Measurements from ENCODE around the gene TRMT6. TPM values are rescaled to one million over a fixed set of nuclear protein-coding genes. Genes with fewer than 3 reads are reported as not detected.

Gene TRMT6
- total RNA-seq, 1 donor: 5.4 TPM

GRCh38 chr20:5895626-5896025 is 54.7 kb downstream of the TRMT6 start:
- DNase-seq (ENCODE audit: insufficient read length, low spot score, missing footprints): no peak
- Histone ChIP-seq H3K9me3 (ENCODE audit: low read depth, low read length) (no peaks in the 10 kb centered on the region), H3K79me2 (ENCODE audit: insufficient read depth, low read length) (no peaks in the 10 kb centered on the region), H4K20me1 (ENCODE audit: insufficient read depth, low read length) (no peaks in the 10 kb centered on the region), H3K4me3 (ENCODE audit: insufficient read depth, low read length) (no peak overlapping the region), H3K27me3 (ENCODE audit: insufficient read depth, low read length) (no peaks in the 10 kb centered on the region), H3K4me2 (ENCODE audit: insufficient read depth, low read length) (no peak overlapping the region), H3K27ac (ENCODE audit: low read depth, low read length) (no peak overlapping the region), H3K4me1 (ENCODE audit: insufficient read depth, low read length) (no peaks in the 10 kb centered on the region), H3K36me3 (ENCODE audit: insufficient read depth, low read length) (no peaks in the 10 kb centered on the region), H2AFZ (ENCODE audit: low read length) (no peak overlapping the region)
- no peak for TF ChIP-seq CTCF (IDR thresholded peaks at IDR 0.05; ENCODE audit: extremely low read depth, low read depth, low read length)

- Histone ChIP-seq H4K20me1 (ENCODE audit: insufficient read depth, low read length) (no peaks in the 10 kb centered on the region), H3K9me3 (ENCODE audit: low read depth, low read length) (no peaks in the 10 kb centered on the region), H3K4me2 (ENCODE audit: insufficient read depth, low read length) (no peak overlapping the region), H3K4me3 (ENCODE audit: insufficient read depth, low read length) (no peak overlapping the region), H3K27ac (ENCODE audit: low read depth, low read length) (no peak overlapping the region), H3K79me2 (ENCODE audit: insufficient read depth, low read length) (no peaks in the 10 kb centered on the region), H3K4me1 (ENCODE audit: insufficient read depth, low read length) (no peaks in the 10 kb centered on the region), H3K27me3 (ENCODE audit: insufficient read depth, low read length) (no peaks in the 10 kb centered on the region), H2AFZ (ENCODE audit: low read length) (no peak overlapping the region), H3K36me3 (ENCODE audit: insufficient read depth, low read length) (no peaks in the 10 kb centered on the region)
- no peak for TF ChIP-seq CTCF (IDR thresholded peaks at IDR 0.05; ENCODE audit: extremely low read depth, low read depth, low read length)
- no peak for DNase-seq (ENCODE audit: insufficient read length, low spot score, missing footprints)
Measured at GRCh38 chr20:5893621-5894020, 56.7 kb downstream of the TRMT6 start.

GRCh38 chr20:5893052-5893451 is 57.3 kb downstream of the TRMT6 start:
- TF ChIP-seq CTCF (IDR thresholded peaks at IDR 0.05; ENCODE audit: extremely low read depth, low read depth, low read length): no peak
- no peak overlapping the region for H3K4me2 ChIP-seq (ENCODE audit: insufficient read depth, low read length)
- H2AFZ ChIP-seq (ENCODE audit: low read length): no peak overlapping the region
- no peaks in the 10 kb centered on the region for H3K4me1 ChIP-seq (ENCODE audit: insufficient read depth, low read length)
- no peaks in the 10 kb centered on the region for H3K79me2 ChIP-seq (ENCODE audit: insufficient read depth, low read length)
- no peaks in the 10 kb centered on the region for H4K20me1 ChIP-seq (ENCODE audit: insufficient read depth, low read length)
- peaks cover 3% of the 10 kb centered on the region for H3K27me3 ChIP-seq (ENCODE audit: insufficient read depth, low read length)
- no peak overlapping the region for H3K4me3 ChIP-seq (ENCODE audit: insufficient read depth, low read length)
- H3K36me3 ChIP-seq (ENCODE audit: insufficient read depth, low read length): no peaks in the 10 kb centered on the region
- H3K27ac ChIP-seq (ENCODE audit: low read depth, low read length): no peak overlapping the region
- no peaks in the 10 kb centered on the region for H3K9me3 ChIP-seq (ENCODE audit: low read depth, low read length)
- no peak for DNase-seq (ENCODE audit: insufficient read length, low spot score, missing footprints)

GRCh38 chr20:5890773-5891441 is 59.4 kb downstream of the TRMT6 start:
- no peak for DNase-seq (ENCODE audit: insufficient read length, low spot score, missing footprints)
- Histone ChIP-seq H4K20me1 (ENCODE audit: insufficient read depth, low read length) (no peaks in the 10 kb centered on the region), H3K9me3 (ENCODE audit: low read depth, low read length) (no peaks in the 10 kb centered on the region), H3K4me3 (ENCODE audit: insufficient read depth, low read length) (no peak overlapping the region), H3K4me2 (ENCODE audit: insufficient read depth, low read length) (no peak overlapping the region), H3K27ac (ENCODE audit: low read depth, low read length) (no peak overlapping the region), H3K4me1 (ENCODE audit: insufficient read depth, low read length) (no peaks in the 10 kb centered on the region), H2AFZ (ENCODE audit: low read length) (no peak overlapping the region), H3K27me3 (ENCODE audit: insufficient read depth, low read length) (peaks cover 10% of the 10 kb centered on the region), H3K36me3 (ENCODE audit: insufficient read depth, low read length) (no peaks in the 10 kb centered on the region), H3K79me2 (ENCODE audit: insufficient read depth, low read length) (no peaks in the 10 kb centered on the region)
- no peak for TF ChIP-seq CTCF (IDR thresholded peaks at IDR 0.05; ENCODE audit: extremely low read depth, low read depth, low read length)

Measured in osteoblast (primary cell).